A673 (cell line): ENCODE results near the gene SPIRE2. TPM values are rescaled to one million over a fixed set of nuclear protein-coding genes. Genes with fewer than 3 reads are reported as not detected.
"Not testable (repeated sequence)": the region's sequence is repeated elsewhere in the genome, so short reads cannot be mapped to it uniquely, and the experiment has no call there.

Experiments used
- BruUV-seq: library from RNA; stranded (reverse); fragments of 400-500 nt; replicated peaks from 2 replicates; lab custom pipeline; 2021; lab: Mats Ljungman, UMichigan
- CTCF ChIA-PET: fragments of 300-600 bp; sonication (Branson Sonifier 250); formaldehyde crosslinking; loops from one replicate; lab custom pipeline; 2022; ENCODE audit warnings: antibody characterized with exemption; lab: Charles Lee
- POLR2A ChIA-PET: fragments of 300-600 bp; sonication (Branson Sonifier 250); formaldehyde crosslinking; loops from one replicate; lab custom pipeline; 2022; ENCODE audit warnings: antibody characterized with exemption; ENCODE audit not compliant: low non-redundant PET; lab: Charles Lee
- DNase-seq: peaks from one replicate; pipeline ENCODE4 v3.0.0-alpha.2; 2015; ENCODE audit warnings: low spot score
- H3K27ac ChIP-seq: fragments of 200-600 bp; sonication (generic); 2 replicates; pipeline ENCODE4 v1.5.1; 2016; ENCODE audit warnings: mixed run types, low read depth, mild to moderate bottlenecking, mixed read lengths, antibody characterized with exemption, low read length; ENCODE audit not compliant: poor library complexity, severe bottlenecking
- H3K27me3 ChIP-seq: fragments of 200-600 bp; sonication (generic); replicated peaks from 2 replicates; pipeline ENCODE4 v1.6.1; 2017; ENCODE audit warnings: mixed run types, low read depth, mild to moderate bottlenecking, mixed read lengths, antibody characterized with exemption, low read length; ENCODE audit not compliant: insufficient read depth, poor library complexity
- H3K36me3 ChIP-seq: fragments of 200-600 bp; sonication (generic); 2 replicates; pipeline ENCODE4 v1.6.1; 2016; ENCODE audit warnings: mixed run types, mild to moderate bottlenecking, mixed read lengths, antibody characterized with exemption, low read length; ENCODE audit not compliant: insufficient read depth, poor library complexity, severe bottlenecking
- H3K4me1 ChIP-seq: fragments of 200-600 bp; sonication (generic); 2 replicates; pipeline ENCODE4 v1.6.1; 2017; ENCODE audit warnings: mixed run types, mild to moderate bottlenecking, mixed read lengths, antibody characterized with exemption, low read length; ENCODE audit not compliant: insufficient read depth, poor library complexity, severe bottlenecking
- H3K4me3 ChIP-seq: fragments of 200-600 bp; sonication (generic); 2 replicates; pipeline ENCODE4 v1.5.1; 2016; ENCODE audit warnings: low read depth, mixed run types, mild to moderate bottlenecking, mixed read lengths, low read length; ENCODE audit not compliant: poor library complexity, severe bottlenecking
- H3K9me3 ChIP-seq: fragments of 200-600 bp; sonication (generic); 2 replicates; pipeline ENCODE4 v1.6.1; 2016; ENCODE audit warnings: mixed run types, low read depth, mild to moderate bottlenecking, mixed read lengths, antibody characterized with exemption, low read length; ENCODE audit not compliant: poor library complexity, severe bottlenecking
- EZH2 ChIP-seq: fragments of 200-600 bp; sonication (generic); IDR thresholded peaks from 2 replicates; pipeline ENCODE4 v1.6.1; 2017; ENCODE audit warnings: borderline replicate concordance, low read depth, mild to moderate bottlenecking, mixed read lengths, antibody characterized with exemption, low read length; ENCODE audit not compliant: poor library complexity, severe bottlenecking
- intact Hi-C: fragments of 100-400 bp; cut with micrococcal nuclease; formaldehyde crosslinking; loops from one replicate; pipeline ENCODE4 v1.10.0; 2022; ENCODE audit not compliant: unreplicated experiment
- total RNA-seq: library from RNA; stranded (reverse); gene quantifications from 2 replicates; pipeline ENCODE4 v1.2.3, GENCODE V29; 2021
- TF ChIP-seq, protein P1 (sequence below): fragments of 300-800, 200-600 bp; sonication (generic); conservative IDR thresholded peaks from 2 replicates; pipeline ENCODE4 v1.5.1; 2017; ENCODE audit warnings: low read depth, mild to moderate bottlenecking, antibody characterized with exemption, low read length, moderate library complexity, mixed read lengths

Gene SPIRE2
- total RNA-seq, 1 experiment from 2014 or later, result 18.9 TPM

DNA sequence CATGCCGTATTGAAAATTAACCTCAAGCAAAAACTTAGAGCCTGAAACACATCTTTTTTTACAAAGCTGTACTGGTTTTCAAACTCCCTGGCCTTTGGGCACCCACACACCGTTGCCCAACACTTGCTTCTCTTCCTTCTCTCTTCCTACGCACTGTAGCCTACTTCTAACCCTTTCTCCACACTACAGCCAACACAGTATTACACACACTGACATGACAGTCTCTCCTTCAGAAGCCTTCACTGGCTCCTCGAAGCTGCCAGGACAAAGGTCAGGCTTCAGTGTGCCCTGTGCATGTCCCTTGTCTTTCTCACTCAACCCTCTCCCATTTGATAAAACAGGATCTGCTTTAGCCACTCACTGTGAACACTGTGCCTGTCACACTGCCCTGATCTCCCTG, 19.8 kb upstream of the SPIRE2 start:
- BruUV-seq, result no TSS peak
- H3K36me3 ChIP-seq, result peaks cover 64% of the 10 kb centered on the region
- no peaks in the 10 kb centered on the region for H3K27me3 ChIP-seq
- no peaks in the 10 kb centered on the region for H3K4me1 ChIP-seq
- no peak overlapping the region for H3K27ac ChIP-seq
- H3K4me3 ChIP-seq, result no peak overlapping the region
- ChIA-PET POLR2A (no interaction called here), CTCF (no interaction called here)
- DNase-seq, result no peak
- intact Hi-C loops, result no loop called here
- H3K9me3 ChIP-seq, result no peaks in the 10 kb centered on the region
- TF ChIP-seq, protein P1, sequence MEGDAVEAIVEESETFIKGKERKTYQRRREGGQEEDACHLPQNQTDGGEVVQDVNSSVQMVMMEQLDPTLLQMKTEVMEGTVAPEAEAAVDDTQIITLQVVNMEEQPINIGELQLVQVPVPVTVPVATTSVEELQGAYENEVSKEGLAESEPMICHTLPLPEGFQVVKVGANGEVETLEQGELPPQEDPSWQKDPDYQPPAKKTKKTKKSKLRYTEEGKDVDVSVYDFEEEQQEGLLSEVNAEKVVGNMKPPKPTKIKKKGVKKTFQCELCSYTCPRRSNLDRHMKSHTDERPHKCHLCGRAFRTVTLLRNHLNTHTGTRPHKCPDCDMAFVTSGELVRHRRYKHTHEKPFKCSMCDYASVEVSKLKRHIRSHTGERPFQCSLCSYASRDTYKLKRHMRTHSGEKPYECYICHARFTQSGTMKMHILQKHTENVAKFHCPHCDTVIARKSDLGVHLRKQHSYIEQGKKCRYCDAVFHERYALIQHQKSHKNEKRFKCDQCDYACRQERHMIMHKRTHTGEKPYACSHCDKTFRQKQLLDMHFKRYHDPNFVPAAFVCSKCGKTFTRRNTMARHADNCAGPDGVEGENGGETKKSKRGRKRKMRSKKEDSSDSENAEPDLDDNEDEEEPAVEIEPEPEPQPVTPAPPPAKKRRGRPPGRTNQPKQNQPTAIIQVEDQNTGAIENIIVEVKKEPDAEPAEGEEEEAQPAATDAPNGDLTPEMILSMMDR, result no peak
- no peak for TF ChIP-seq EZH2

DNA sequence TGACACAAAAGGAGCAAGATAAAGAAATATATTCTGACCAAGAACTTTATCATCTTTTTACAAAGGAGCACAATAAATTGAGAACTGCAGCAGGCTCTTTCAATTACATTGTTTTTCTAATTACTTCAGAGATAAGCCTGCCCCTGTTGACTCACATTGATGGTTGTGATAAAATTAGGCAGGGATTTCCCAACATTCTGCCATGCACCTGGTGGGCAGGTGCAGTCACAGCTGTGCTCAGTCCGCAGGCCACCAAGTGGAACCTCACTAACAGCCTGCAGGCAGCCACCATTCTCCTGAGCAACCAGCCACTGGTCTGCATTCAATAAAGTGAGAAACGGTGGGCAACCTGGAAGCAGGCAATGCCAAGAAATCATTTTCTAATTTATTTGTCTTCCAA, 17.0 kb upstream of the SPIRE2 start:
- Histone ChIP-seq H3K4me3 (no peak overlapping the region), H3K9me3 (no peaks in the 10 kb centered on the region), H3K27me3 (no peaks in the 10 kb centered on the region), H3K27ac (no peak overlapping the region), H3K4me1 (no peaks in the 10 kb centered on the region), H3K36me3 (peaks cover 55% of the 10 kb centered on the region)
- ChIA-PET CTCF (no interaction called here), POLR2A (no interaction called here)
- intact Hi-C loops, result no loop called here
- TF ChIP-seq, protein P1, result no peak
- no peak for TF ChIP-seq EZH2
- BruUV-seq, result no TSS peak
- DNase-seq, result no peak

DNA sequence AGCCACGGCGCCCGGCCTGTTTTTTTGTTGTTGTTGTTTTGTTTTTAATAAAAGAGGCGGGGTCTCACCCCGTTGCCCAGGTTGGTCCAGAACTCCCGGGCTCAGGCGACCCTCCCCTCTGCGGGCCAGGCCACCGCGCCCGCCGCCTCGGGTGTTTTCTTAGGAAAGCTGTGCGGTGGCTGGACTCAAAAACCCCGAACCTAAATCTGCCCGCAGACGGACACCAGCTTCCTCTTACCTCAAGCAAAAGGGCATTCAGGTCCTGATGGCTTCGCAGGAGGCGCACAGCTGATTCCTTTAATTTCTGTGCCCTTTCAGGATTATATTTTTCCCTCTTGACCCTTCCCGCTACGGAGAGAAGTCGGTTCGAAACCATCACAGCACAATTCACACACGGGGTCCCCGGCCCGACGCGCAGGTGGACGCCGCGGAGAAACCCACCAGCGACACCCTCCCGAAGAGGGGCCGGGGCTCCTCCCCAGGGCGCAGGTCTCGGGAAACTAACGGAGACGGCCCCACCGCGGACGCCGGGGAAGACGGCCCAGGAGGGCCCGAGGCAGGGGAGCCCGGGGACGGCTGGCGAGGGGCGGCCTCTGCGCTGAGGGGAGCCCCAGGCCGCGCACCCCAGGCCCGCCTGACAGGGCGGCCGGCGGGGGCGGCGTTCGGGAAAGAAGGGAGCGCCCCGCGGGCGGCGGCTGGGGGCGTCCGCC, 12.5 kb upstream of the SPIRE2 start:
- TF ChIP-seq EZH2, result no peak
- TF ChIP-seq, protein P1, result no peak
- peak overlapping the region; percentile 94 for H3K4me3 ChIP-seq
- ChIA-PET POLR2A (no interaction called here), CTCF (no interaction called here)
- no peak for DNase-seq
- H3K27ac ChIP-seq, result peak overlapping the region; percentile 94
- H3K9me3 ChIP-seq, result no peaks in the 10 kb centered on the region
- BruUV-seq, result no TSS peak
- peaks cover 25% of the 10 kb centered on the region for H3K36me3 ChIP-seq
- H3K27me3 ChIP-seq, result no peaks in the 10 kb centered on the region
- intact Hi-C loops, result no loop called here
- peaks cover 6% of the 10 kb centered on the region for H3K4me1 ChIP-seq

DNA sequence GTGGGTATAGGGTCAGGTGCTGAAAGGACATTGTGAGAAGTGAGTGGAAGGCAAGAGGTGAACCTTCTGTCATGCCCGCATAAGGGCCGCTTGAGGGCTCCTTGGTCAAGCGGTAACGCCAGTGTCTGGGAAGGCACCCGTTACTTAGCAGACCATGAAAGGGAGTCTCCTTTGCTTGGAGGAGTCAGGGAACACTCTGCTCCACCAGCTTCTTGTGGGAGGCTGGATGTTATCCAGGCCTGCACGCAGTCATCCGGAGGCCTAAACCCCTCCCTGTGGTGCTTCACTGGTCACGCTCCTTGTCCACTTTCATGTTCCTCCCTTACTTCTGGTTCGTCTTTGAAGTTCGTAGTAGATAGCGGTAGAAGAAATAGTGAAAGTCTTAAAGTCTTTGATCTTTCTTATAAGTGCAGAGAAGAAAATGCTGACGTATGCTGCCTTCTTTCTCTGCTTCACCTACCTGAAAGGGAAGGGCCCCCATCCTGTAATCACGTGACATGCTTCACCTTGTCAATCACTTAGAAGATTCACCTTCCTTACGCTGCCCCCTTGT, 9.3 kb upstream of the SPIRE2 start:
- H3K4me1 ChIP-seq, H3K36me3 ChIP-seq, DNase-seq, H3K9me3 ChIP-seq, H3K27me3 ChIP-seq, BruUV-seq, POLR2A ChIA-PET, H3K27ac ChIP-seq, intact Hi-C loops, CTCF ChIA-PET: not testable (repeated sequence)
- peak overlapping the region; percentile 11 for H3K4me3 ChIP-seq

DNA sequence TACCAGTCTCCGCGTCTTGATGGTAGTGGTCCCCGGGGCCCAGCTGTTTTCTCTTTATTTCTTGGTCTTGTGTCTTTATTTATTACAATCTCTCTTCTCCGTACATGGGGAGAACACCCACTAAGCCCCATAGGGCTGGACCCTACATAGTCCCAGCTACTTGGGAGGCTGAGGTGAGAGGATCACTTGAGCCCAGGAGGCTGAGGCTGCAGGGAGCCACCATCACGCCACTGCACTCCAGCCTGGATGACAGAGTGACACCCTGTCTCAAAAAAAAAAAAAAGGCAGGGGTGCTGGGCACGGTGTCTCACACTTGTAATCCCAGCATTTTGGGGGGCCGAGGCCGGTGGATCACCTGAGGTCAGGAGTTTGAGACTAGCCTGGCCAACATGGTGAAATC, 8.8 kb upstream of the SPIRE2 start:
- H3K4me1 ChIP-seq, intact Hi-C loops, DNase-seq, POLR2A ChIA-PET, H3K27ac ChIP-seq, H3K36me3 ChIP-seq, H3K9me3 ChIP-seq, H3K27me3 ChIP-seq, CTCF ChIA-PET, BruUV-seq, H3K4me3 ChIP-seq: not testable (repeated sequence)
